CD4-positive, alpha-beta T cell treated with Interferon gamma for 1 hour (primary cell): ENCODE data around the gene CUBN.
"Not testable (repeated sequence)": the region's sequence is repeated elsewhere in the genome, so short reads cannot be mapped to it uniquely, and the experiment has no call there.

Experiments used
- DNase-seq: peaks from one replicate; pipeline ENCODE4 v3.0.0-alpha.2; 2020

The CUBN gene

GRCh38 chr10:16853201-16853600, 276.4 kb downstream of the CUBN start:
- DNase-seq, result no peak

GRCh38 chr10:16852624-16853023, 277.0 kb downstream of the CUBN start:
- DNase-seq, result no peak

GRCh38 chr10:16848562-16849154, 281.0 kb downstream of the CUBN start:
- DNase-seq, result no peak

- no peak for DNase-seq
Observed at GRCh38 chr10:16847644-16848043, 282.0 kb downstream of the CUBN start.

GRCh38 chr10:16845248-16845647, 284.4 kb downstream of the CUBN start:
- DNase-seq, result no peak

GRCh38 chr10:16843252-16843870, 286.2 kb downstream of the CUBN start:
- no peak for DNase-seq

- DNase-seq, result peak; percentile 18
Observed at GRCh38 chr10:16835228-16835627, 294.4 kb downstream of the CUBN start.

GRCh38 chr10:16832351-16833080, 297.1 kb downstream of the CUBN start:
- no peak for DNase-seq

- DNase-seq, result no peak
Observed at GRCh38 chr10:16828701-16829175, 300.9 kb downstream of the CUBN start.

- peak; percentile 48 for DNase-seq
Observed at GRCh38 chr10:16828114-16828568, 301.5 kb downstream of the CUBN start.

GRCh38 chr10:16827474-16827873, 302.1 kb downstream of the CUBN start:
- DNase-seq, result not testable (repeated sequence)

GRCh38 chr10:16822726-16823360, 306.8 kb downstream of the CUBN start:
- no peak for DNase-seq

GRCh38 chr10:16822027-16822426, 307.6 kb downstream of the CUBN start:
- no peak for DNase-seq

GRCh38 chr10:16820421-16820820, 309.2 kb downstream of the CUBN start:
- DNase-seq, result no peak

- DNase-seq, result no peak
Observed at GRCh38 chr10:16820018-16820417, 309.6 kb downstream of the CUBN start.

- DNase-seq, result no peak
Observed at GRCh38 chr10:16819436-16819835, 310.2 kb downstream of the CUBN start.

GRCh38 chr10:16819026-16819425, 310.6 kb downstream of the CUBN start:
- no peak for DNase-seq

- DNase-seq, result peak; percentile 100
Observed at GRCh38 chr10:16817125-16818019, 312.2 kb downstream of the CUBN start, which contains the start of gene RSU1. Gene RSU1, minus strand, starts transcription at chr10:16817424. Its CDS starts 343 bp downstream, at chr10:16817081.

GRCh38 chr10:16816830-16817124, 312.8 kb downstream of the CUBN start:
- no peak for DNase-seq

- DNase-seq, result no peak
Observed at GRCh38 chr10:16816171-16816570, 313.4 kb downstream of the CUBN start.

- no peak for DNase-seq
Observed at GRCh38 chr10:16814012-16814411, 315.6 kb downstream of the CUBN start.

- DNase-seq, result no peak
Observed at GRCh38 chr10:16812676-16813075, 316.9 kb downstream of the CUBN start.

- no peak for DNase-seq
Observed at GRCh38 chr10:16811765-16812164, 317.8 kb downstream of the CUBN start.
